Caco-2 (cell line): ENCODE data around the gene SPINT1. TPM values are rescaled to one million over a fixed set of nuclear protein-coding genes. Genes with fewer than 3 reads are reported as not detected.

Experiments used
- BruUV-seq: library from RNA; stranded (reverse); fragments of 400-500 nt; replicated peaks from 2 replicates; lab custom pipeline; 2021; lab: Mats Ljungman, UMichigan
- CTCF ChIA-PET: fragments of 300-600 bp; sonication (Branson Sonifier 250); formaldehyde crosslinking; loops from one replicate; lab custom pipeline; 2022; ENCODE audit warnings: antibody characterized with exemption; lab: Charles Lee
- POLR2A ChIA-PET: fragments of 300-600 bp; sonication (Branson Sonifier 250); formaldehyde crosslinking; loops from one replicate; lab custom pipeline; 2022; ENCODE audit warnings: antibody characterized with exemption; lab: Charles Lee
- DNase-seq, 2 experiments: peaks; one replicate each; pipeline versions ENCODE4 v3.0.0 to v3.0.0-alpha.2; 2020 to 2022
- H3K27me3 ChIP-seq: replicated peaks from 2 replicates; pipeline ENCODE4 v1.6.0; 2011; ENCODE audit warnings: low read length; ENCODE audit not compliant: control insufficient read depth, insufficient read depth
- H3K36me3 ChIP-seq: 2 replicates; pipeline ENCODE4 v1.5.1; 2011; ENCODE audit warnings: low read length; ENCODE audit not compliant: control insufficient read depth, insufficient read depth
- H3K4me1 ChIP-seq: fragments of 250-450 bp; sonication (Bioruptor Pico); 2 replicates; pipeline ENCODE4 v1.5.1; 2020; ENCODE audit warnings: mild to moderate bottlenecking
- H3K4me3 ChIP-seq: 2 replicates; pipeline ENCODE4 v1.5.1; 2011; ENCODE audit warnings: low read depth, mild to moderate bottlenecking, control low read depth, low read length
- H3K9me3 ChIP-seq: fragments of 250-450 bp; sonication (Bioruptor Pico); 2 replicates; pipeline ENCODE4 v1.5.1; 2020; ENCODE audit warnings: mild to moderate bottlenecking, moderate library complexity
- H3K27ac Mint-ChIP-seq: one replicate; pipeline ENCODE4 v1.8.0; 2022; ENCODE audit warnings: mixed read lengths; ENCODE audit not compliant: unreplicated experiment
- H3K27me3 Mint-ChIP-seq: one replicate; pipeline ENCODE4 v1.8.0; 2022; ENCODE audit warnings: mixed read lengths; ENCODE audit not compliant: insufficient read depth, unreplicated experiment
- H3K36me3 Mint-ChIP-seq: one replicate; pipeline ENCODE4 v1.8.0; 2022; ENCODE audit warnings: mild to moderate bottlenecking, mixed read lengths; ENCODE audit not compliant: insufficient read depth, unreplicated experiment
- H3K4me1 Mint-ChIP-seq: one replicate; pipeline ENCODE4 v1.8.0; 2022; ENCODE audit warnings: low read depth, mixed read lengths; ENCODE audit not compliant: unreplicated experiment
- H3K4me3 Mint-ChIP-seq: one replicate; pipeline ENCODE4 v1.8.0; 2022; ENCODE audit warnings: mild to moderate bottlenecking, moderate library complexity, mixed read lengths; ENCODE audit not compliant: unreplicated experiment
- H3K9me3 Mint-ChIP-seq: one replicate; pipeline ENCODE4 v1.8.0; 2022; ENCODE audit warnings: mixed read lengths; ENCODE audit not compliant: unreplicated experiment
- CTCF ChIP-seq, 2 experiments: fragments of 200-600 bp in 1 of 2; IDR thresholded peaks; 1 replicate in 1 of 2; 2 replicates in 1 of 2; pipeline versions ENCODE4 v1.5.1 to v1.8.0; 2011 to 2022; ENCODE audit warnings: antibody characterized with exemption in 1 of 2, control low read depth in 1 of 2, inconsistent platforms in 1 of 2, low read depth in 1 of 2, low read length in 1 of 2, mild to moderate bottlenecking in 1 of 2, moderate library complexity in 1 of 2; ENCODE audit not compliant: insufficient read depth in 1 of 2, severe bottlenecking in 1 of 2, unreplicated experiment in 1 of 2
- intact Hi-C: fragments of 100-400 bp; cut with micrococcal nuclease; formaldehyde crosslinking; loops from one replicate; pipeline ENCODE4 v1.10.0; 2022; ENCODE audit not compliant: unreplicated experiment
- total RNA-seq: library from RNA; stranded (reverse); gene quantifications from 2 replicates; pipeline ENCODE4 v1.2.3, GENCODE V29; 2022

The SPINT1 gene
- total RNA-seq, 1 experiment from 2014 or later, result 305 TPM

GRCh38 chr15:40878785-40879184 is 34.9 kb downstream of the SPINT1 start:
- no peaks in the 10 kb centered on the region for H3K36me3 Mint-ChIP-seq
- ChIA-PET POLR2A (interaction anchor here (0.6 kb wide), 1 partner anchor 52 kb away, joined by 3 read pairs; no protein-coding TSS in a partner anchor), CTCF (interaction anchor here (1.0 to 2.0 kb wide), 3 partner anchors 13 to 22 kb away, joined by 4 to 7 read pairs (median 5); no protein-coding TSS in a partner anchor)
- intact Hi-C loops, result no loop called here
- H3K4me3 ChIP-seq, result no peak overlapping the region
- H3K4me1 ChIP-seq, result no peaks in the 10 kb centered on the region; the same call in 1 of the 2 replicates
- H3K27ac Mint-ChIP-seq, result no peak overlapping the region
- H3K4me1 Mint-ChIP-seq, result no peaks in the 10 kb centered on the region
- H3K9me3 ChIP-seq, result no peaks in the 10 kb centered on the region; the same call in 1 of the 2 replicates
- H3K27me3 ChIP-seq, result no peaks in the 10 kb centered on the region
- no peaks in the 10 kb centered on the region for H3K9me3 Mint-ChIP-seq
- no peak for TF ChIP-seq CTCF (IDR thresholded peaks at IDR 0.05; ENCODE audit: insufficient read depth in 1 of 2, low read depth in 1 of 2, low read length in 1 of 2, severe bottlenecking in 1 of 2, unreplicated experiment in 1 of 2)
- no peaks in the 10 kb centered on the region for H3K27me3 Mint-ChIP-seq
- no peak for DNase-seq
- no TSS peak for BruUV-seq
- no peak overlapping the region for H3K4me3 Mint-ChIP-seq
- no peaks in the 10 kb centered on the region for H3K36me3 ChIP-seq

- Histone ChIP-seq H3K36me3 (no peaks in the 10 kb centered on the region), H3K4me3 (no peak overlapping the region), H3K9me3 (no peaks in the 10 kb centered on the region; the same call in 1 of the 2 replicates), H3K4me1 (no peaks in the 10 kb centered on the region; the same call in 1 of the 2 replicates), H3K27me3 (no peaks in the 10 kb centered on the region)
- Mint-ChIP-seq H3K9me3 (no peaks in the 10 kb centered on the region), H3K4me3 (no peak overlapping the region), H3K27ac (no peak overlapping the region), H3K4me1 (no peaks in the 10 kb centered on the region), H3K27me3 (no peaks in the 10 kb centered on the region), H3K36me3 (no peaks in the 10 kb centered on the region)
- DNase-seq, result no peak
- TF ChIP-seq CTCF (IDR thresholded peaks at IDR 0.05; ENCODE audit: insufficient read depth in 1 of 2, low read depth in 1 of 2, low read length in 1 of 2, severe bottlenecking in 1 of 2, unreplicated experiment in 1 of 2), result no peak
- intact Hi-C loops, result no loop called here
- POLR2A ChIA-PET, result interaction anchor here (0.6 kb wide), 1 partner anchor 53 kb away, joined by 3 read pairs; no protein-coding TSS in a partner anchor
- CTCF ChIA-PET, result interaction anchor here (1.8 kb wide), 1 partner anchor 12 kb away, joined by 4 read pairs; no protein-coding TSS in a partner anchor
- BruUV-seq, result no TSS peak
These were observed 35.8 kb downstream of the SPINT1 start for GRCh38 chr15:40879609-40880008.

- POLR2A ChIA-PET, result no interaction called here
These were observed 37.5 kb downstream of the SPINT1 start for GRCh38 chr15:40881351-40881750.

More at GRCh38 chr15:40881351-40881750, 37.5 kb downstream of the SPINT1 start:
- intact Hi-C loops, result no loop called here
- Mint-ChIP-seq H3K9me3 (no peaks in the 10 kb centered on the region), H3K4me3 (no peak overlapping the region), H3K27me3 (no peaks in the 10 kb centered on the region), H3K4me1 (no peaks in the 10 kb centered on the region), H3K27ac (no peak overlapping the region), H3K36me3 (no peaks in the 10 kb centered on the region)
- TF ChIP-seq CTCF (IDR thresholded peaks at IDR 0.05; ENCODE audit: insufficient read depth in 1 of 2, low read depth in 1 of 2, low read length in 1 of 2, severe bottlenecking in 1 of 2, unreplicated experiment in 1 of 2), result no peak
- H3K4me3 ChIP-seq, result no peak overlapping the region
- CTCF ChIA-PET, result interaction anchor here (1.3 kb wide), 1 partner anchor 11 kb away, joined by 4 read pairs; no protein-coding TSS in a partner anchor
- DNase-seq, result no peak
- no peaks in the 10 kb centered on the region for H3K27me3 ChIP-seq
- no peaks in the 10 kb centered on the region; the same call in 1 of the 2 replicates for H3K4me1 ChIP-seq
- H3K9me3 ChIP-seq, result no peaks in the 10 kb centered on the region; the same call in 1 of the 2 replicates
- BruUV-seq, result no TSS peak
- no peaks in the 10 kb centered on the region for H3K36me3 ChIP-seq
